ENCODE measurements around the gene SLC29A1. TPM values are rescaled to one million over a fixed set of nuclear protein-coding genes. Genes with fewer than 3 reads are reported as not detected.
"Not testable (repeated sequence)": the region's sequence is repeated elsewhere in the genome, so short reads cannot be mapped to it uniquely, and the experiment has no call there.

SLC29A1 gene
- total RNA-seq, 1 donor from 2014 or later, result 36.1 TPM

DNA sequence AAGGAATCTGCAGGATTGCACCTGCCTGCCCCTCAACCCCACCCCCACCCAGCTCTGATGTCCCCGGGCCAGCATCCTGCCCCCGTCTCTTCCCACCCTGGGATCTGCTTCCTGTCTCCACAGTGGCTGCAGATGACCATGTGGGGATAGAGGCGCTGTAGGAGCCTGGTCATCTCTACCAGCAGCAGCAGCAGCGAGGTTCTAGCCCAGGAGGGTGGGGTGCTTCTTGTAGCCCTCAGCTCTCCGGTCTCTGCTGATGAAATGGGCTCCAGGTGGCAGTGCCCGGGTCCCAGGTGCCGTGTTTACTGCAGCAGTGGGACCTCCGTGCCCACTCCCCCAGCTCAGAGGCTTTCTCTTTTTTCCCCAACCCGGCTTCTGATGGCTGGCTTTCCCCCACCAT lies 39.6 kb upstream of the SLC29A1 start:
- no peaks in the 10 kb centered on the region for H3K36me3 ChIP-seq (ENCODE audit: control insufficient read depth, insufficient read depth, low read length)
- H3K27me3 ChIP-seq (ENCODE audit: control insufficient read depth, insufficient read depth, low read length), result peaks cover 6% of the 10 kb centered on the region
- no peak for DNase-seq (ENCODE audit: low read depth)
- H3K4me3 ChIP-seq (ENCODE audit: low read depth, low read length), result no peak overlapping the region
- TF ChIP-seq, protein P1, sequence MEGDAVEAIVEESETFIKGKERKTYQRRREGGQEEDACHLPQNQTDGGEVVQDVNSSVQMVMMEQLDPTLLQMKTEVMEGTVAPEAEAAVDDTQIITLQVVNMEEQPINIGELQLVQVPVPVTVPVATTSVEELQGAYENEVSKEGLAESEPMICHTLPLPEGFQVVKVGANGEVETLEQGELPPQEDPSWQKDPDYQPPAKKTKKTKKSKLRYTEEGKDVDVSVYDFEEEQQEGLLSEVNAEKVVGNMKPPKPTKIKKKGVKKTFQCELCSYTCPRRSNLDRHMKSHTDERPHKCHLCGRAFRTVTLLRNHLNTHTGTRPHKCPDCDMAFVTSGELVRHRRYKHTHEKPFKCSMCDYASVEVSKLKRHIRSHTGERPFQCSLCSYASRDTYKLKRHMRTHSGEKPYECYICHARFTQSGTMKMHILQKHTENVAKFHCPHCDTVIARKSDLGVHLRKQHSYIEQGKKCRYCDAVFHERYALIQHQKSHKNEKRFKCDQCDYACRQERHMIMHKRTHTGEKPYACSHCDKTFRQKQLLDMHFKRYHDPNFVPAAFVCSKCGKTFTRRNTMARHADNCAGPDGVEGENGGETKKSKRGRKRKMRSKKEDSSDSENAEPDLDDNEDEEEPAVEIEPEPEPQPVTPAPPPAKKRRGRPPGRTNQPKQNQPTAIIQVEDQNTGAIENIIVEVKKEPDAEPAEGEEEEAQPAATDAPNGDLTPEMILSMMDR (IDR thresholded peaks at IDR 0.05; ENCODE audit: insufficient read depth, low read length, poor library complexity, severe bottlenecking), result no peak

DNA sequence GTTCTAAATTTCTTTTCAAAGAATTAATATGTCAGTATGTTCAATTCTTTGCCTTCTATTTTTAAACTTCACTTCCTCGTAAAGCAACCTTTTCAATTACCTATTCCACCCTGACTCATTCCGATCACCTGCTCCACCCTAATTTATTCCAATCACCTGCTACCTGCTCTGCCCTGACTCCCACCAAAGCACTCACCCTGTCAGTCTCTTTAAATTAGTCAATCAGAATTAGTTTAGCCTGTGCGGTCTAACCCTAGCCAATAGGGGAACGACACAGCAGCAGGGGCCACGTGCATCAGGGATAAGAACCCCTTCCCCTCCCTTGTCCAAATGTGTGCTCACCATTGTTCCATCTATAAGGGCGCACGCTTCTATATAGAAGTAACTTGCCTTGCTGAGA lies 38.0 kb upstream of the SLC29A1 start:
- DNase-seq (ENCODE audit: low read depth); H3K4me3 ChIP-seq (ENCODE audit: low read depth, low read length); H3K27me3 ChIP-seq (ENCODE audit: control insufficient read depth, insufficient read depth, low read length); H3K36me3 ChIP-seq (ENCODE audit: control insufficient read depth, insufficient read depth, low read length): not testable (repeated sequence)

DNA sequence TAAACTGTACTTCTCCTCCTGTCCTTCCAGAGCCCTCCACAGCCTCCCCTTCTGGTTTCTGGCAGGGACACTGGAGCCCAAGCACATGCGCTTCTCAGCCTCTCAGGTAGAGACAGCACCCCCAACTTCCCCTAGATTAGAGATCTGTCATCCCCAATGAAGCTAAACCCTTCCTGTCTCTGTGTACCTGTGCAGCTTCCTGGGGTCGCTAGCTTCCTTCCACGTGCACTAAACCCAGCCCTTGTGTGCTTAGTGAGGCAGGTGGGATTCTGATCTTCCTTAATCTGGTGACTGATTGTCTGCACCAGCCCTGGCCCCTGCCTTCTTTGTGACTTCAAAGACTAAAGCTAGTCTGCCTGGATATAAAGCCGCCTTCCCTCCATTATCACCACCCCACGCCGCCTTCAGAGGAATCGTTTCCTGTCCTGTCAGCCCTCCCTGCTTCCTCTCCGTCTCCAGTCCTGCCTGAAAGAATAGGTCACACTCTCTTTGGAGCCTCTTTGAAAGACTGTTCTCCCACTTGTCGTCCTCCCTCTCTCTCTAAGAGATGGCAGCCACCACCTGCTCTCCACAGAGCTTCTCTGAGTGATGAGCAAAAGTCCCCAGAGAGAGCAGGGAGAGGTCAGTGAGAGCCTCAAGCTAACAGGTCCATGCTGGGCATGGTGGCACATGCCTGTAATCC lies 37.3 kb upstream of the SLC29A1 start:
- Histone ChIP-seq H3K4me3 (ENCODE audit: low read depth, low read length) (no peak overlapping the region), H3K27me3 (ENCODE audit: control insufficient read depth, insufficient read depth, low read length) (peaks cover 6% of the 10 kb centered on the region), H3K36me3 (ENCODE audit: control insufficient read depth, insufficient read depth, low read length) (no peaks in the 10 kb centered on the region)
- DNase-seq (ENCODE audit: low read depth), result no peak
- TF ChIP-seq, protein P1 (IDR thresholded peaks at IDR 0.05; ENCODE audit: insufficient read depth, low read length, poor library complexity, severe bottlenecking), result no peak

DNA sequence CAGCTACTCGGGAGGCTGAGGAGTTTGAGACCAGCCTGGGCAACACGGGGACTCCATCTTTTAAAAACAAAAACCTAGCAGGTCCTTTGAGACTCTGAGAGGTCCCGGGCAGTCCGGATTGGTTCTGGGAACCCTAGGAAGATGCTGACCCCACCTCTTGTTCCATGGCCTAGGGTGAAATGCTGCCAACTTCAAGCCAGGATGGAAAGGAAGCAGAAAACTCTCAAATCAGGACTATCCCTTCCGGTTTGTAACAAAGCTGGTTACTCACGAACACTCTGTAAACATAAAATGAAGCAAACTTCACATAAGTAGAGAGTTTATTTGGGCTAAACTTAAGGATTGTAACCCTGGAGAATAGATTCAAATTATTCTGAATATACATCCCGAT lies 36.8 kb upstream of the SLC29A1 start:
- DNase-seq (ENCODE audit: low read depth), result no peak
- Histone ChIP-seq H3K27me3 (ENCODE audit: control insufficient read depth, insufficient read depth, low read length) (peaks cover 6% of the 10 kb centered on the region), H3K4me3 (ENCODE audit: low read depth, low read length) (no peak overlapping the region), H3K36me3 (ENCODE audit: control insufficient read depth, insufficient read depth, low read length) (no peaks in the 10 kb centered on the region)
- TF ChIP-seq, protein P1 (IDR thresholded peaks at IDR 0.05; ENCODE audit: insufficient read depth, low read length, poor library complexity, severe bottlenecking), result no peak

DNA sequence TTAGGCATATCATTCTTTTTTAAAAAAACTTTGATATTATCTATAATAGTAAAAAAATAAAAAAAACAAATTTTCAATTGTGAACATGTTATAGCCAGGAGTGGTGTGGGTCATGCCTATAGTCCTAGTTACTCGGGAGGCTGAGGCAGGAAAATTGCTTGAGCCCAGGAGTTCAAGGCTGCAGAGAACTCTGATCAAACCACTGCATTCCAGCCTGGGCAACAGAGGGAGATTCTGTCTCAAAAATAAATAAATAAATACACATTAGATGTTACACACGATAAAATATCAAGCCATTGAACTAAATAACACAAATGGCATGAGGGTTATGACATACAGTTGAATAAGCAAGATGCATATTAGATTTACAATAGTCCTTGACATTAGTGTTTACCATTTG lies 34.6 kb upstream of the SLC29A1 start:
- TF ChIP-seq, protein P1 (IDR thresholded peaks at IDR 0.05; ENCODE audit: insufficient read depth, low read length, poor library complexity, severe bottlenecking), result no peak
- DNase-seq (ENCODE audit: low read depth), result no peak
- H3K27me3 ChIP-seq (ENCODE audit: control insufficient read depth, insufficient read depth, low read length), result peaks cover 4% of the 10 kb centered on the region

DNA sequence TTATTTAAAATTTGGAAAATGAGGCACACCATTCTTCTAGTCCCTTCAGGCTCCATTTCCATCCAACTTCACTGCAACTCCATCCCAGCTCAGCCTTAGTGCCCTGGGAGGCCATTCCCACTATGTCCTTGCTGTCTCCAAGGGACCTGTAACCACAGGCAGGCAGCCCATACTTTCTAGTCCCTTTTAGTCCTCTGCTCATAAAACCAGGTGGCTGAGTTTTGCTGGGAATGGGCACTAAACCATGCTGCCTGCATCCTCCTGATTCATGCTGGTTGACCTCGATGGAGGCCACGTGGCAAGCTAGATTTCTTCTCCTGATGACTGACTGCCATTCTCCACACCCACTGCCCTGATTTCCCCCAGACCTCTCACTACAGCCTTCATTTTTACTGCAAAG lies 34.1 kb upstream of the SLC29A1 start:
- DNase-seq (ENCODE audit: low read depth), result no peak
- H3K4me3 ChIP-seq (ENCODE audit: low read depth, low read length), result no peak overlapping the region
- TF ChIP-seq, protein P1 (IDR thresholded peaks at IDR 0.05; ENCODE audit: insufficient read depth, low read length, poor library complexity, severe bottlenecking), result no peak
- no peaks in the 10 kb centered on the region for H3K36me3 ChIP-seq (ENCODE audit: control insufficient read depth, insufficient read depth, low read length)
- peaks cover 4% of the 10 kb centered on the region for H3K27me3 ChIP-seq (ENCODE audit: control insufficient read depth, insufficient read depth, low read length)

More for the DNA sequence above, 34.6 kb upstream of the SLC29A1 start:
- Histone ChIP-seq H3K4me3 (ENCODE audit: low read depth, low read length) (no peak overlapping the region), H3K36me3 (ENCODE audit: control insufficient read depth, insufficient read depth, low read length) (no peaks in the 10 kb centered on the region)
